ENCODE results near the gene ACOT11.

ACOT11 gene

DNA sequence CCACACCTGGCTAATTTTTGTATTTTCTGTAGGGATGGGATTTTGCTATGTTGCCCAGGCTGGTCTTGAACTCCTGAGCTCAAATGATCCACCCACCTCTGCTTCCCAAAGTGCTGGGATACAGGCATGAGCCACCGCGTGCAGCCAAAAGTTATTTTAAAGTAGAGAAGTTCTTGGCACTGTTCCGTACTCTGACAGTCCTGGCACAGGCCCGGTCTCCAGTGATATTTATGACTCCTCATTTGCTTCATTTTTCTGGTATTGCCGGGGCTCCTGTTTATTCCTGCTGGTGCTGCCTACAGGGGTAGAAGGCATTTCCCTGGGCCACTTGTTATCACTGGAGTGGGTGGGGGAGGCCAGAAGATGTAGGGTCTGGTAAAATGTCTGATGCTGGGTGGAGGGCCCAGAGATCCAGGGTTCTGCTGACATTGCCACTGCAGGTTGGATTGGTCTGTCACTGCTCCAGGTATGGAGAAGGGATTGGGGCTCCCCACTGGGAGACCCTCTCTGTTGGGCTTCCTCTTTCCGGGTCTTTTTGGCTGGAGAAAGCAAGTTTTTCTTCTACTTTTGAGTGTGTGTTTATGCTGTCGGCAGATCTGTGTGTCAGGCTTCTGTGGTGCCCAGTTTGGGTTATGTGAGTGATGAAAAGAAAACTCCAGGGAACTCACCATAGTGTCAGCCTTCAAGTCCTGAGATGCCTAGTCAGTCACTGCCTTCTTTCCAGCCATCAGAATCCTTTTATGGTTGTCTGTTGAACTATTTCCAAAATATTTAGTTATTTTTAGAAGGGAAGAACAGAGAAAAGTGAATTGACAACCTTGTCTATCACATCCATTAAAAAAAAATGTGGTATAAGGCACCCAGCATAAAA, 98.0 kb downstream of the ACOT11 start:
- DNase-seq (ENCODE audit: low spot score) = no peak

DNA sequence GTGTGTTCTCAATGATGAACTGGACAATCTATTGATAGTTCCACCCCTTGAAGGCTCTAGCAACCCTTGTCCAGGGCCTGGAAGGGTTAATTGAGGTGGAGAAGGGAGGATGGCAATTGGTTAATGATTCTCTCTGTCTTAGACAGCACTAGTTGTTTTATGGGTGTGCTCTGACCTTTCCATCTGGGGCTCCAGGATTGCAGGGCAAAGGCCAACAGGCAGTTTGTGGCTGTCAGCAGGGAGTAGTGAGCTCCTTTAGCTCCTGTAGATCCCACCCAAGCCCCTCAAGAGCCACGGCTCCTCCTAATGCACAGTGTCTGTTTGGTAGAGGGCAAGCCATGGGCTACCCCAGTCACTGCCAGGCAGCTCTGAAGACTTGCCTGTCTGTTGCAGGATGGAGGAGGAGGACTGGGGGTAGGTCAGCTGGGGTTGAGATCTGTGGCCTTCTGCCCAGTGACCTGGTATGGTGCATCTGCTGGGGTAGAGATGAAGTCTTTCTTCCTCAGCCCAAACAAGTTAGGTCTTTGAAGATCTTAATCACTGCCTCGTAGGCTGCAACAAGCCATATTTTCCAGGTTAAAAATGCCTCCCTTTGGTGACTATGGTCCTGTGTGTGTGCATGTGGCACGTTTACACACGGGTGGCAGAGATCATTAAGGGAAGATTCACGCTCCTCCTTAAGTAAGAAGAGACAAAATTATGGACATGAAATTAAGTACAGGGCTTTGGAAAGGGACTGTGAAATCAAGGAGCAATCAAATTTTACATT, 101.3 kb downstream of the ACOT11 start:
- no peak for DNase-seq (ENCODE audit: low spot score)

DNA sequence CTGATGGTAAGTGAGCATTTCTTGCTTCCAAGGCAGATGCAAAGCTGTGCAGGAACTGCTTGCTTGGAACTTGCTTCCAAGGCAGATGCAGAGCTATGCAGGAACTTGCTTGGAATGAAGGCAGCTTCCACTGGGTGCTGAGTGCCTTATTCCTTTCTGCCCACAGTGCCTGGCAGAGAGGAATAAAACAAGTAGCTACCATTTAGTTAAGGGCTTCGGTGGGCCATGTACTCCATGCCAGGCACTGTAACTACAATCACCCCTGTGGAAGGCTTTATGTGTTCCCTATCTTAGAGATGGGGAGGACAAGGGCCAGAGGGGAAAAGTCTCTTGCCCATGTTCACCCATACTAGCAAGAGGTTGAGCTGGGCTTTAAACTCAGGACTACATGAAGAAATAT, 101.9 kb downstream of the ACOT11 start:
- DNase-seq (ENCODE audit: low spot score) = no peak

- DNase-seq (ENCODE audit: low spot score) = no peak
Observed at GRCh38 chr1:54650417-54650816, 102.4 kb downstream of the ACOT11 start.

- DNase-seq (ENCODE audit: low spot score) = no peak
Observed at GRCh38 chr1:54651608-54652007, 103.6 kb downstream of the ACOT11 start.

GRCh38 chr1:54652168-54652567, 104.1 kb downstream of the ACOT11 start:
- no peak for DNase-seq (ENCODE audit: low spot score)

GRCh38 chr1:54653036-54653435, 105.0 kb downstream of the ACOT11 start:
- no peak for DNase-seq (ENCODE audit: low spot score)

- DNase-seq (ENCODE audit: low spot score) = no peak
Observed at GRCh38 chr1:54658164-54658913, 110.3 kb downstream of the ACOT11 start.
